ENCODE data around the gene UBR3.
"Not testable (repeated sequence)": the region's sequence is repeated elsewhere in the genome, so short reads cannot be mapped to it uniquely, and the experiment has no call there.

UBR3 gene

DNA sequence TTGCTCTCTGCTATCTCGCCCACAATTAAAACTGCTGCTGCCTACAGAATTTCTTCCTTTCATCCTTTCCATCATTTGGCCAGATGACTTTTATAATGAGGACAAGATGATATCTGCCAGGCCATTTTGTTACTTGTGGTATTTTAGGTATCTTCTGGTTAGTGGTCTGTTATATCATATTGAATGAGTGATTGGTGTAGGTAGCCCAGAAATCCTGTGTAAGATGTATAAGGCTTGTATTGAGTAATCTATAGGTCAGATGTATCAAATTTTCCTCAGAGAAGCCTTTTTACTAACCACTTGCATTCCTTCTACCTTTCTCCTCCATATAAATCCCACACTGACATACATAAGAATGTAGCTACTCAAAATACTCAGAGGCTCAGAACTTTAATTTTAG is 118.3 kb downstream of the UBR3 start:
- in situ Hi-C loops (cut with HindIII; ENCODE audit: low sequenced_read_pairs) = no loop called here

DNA sequence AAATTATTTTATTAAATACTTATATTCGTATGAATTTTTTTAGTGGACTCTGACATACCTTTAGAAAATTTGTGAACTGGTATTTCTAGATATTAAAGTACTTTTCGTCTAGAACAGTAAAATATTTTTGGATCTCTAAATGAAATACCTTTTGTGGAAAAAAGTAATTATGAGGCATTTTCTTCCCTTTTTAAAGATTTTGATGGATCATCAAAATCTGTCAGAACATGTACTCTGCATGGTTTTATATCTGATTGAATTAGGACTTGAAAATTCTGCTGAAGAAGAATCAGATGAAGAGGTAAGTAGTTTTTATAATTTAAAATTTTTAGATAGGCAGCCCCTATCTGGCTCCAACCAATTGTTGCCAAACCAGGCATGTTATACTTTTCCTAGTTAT is 118.8 kb downstream of the UBR3 start:
- in situ Hi-C loops (cut with HindIII; ENCODE audit: low sequenced_read_pairs) = no loop called here

DNA sequence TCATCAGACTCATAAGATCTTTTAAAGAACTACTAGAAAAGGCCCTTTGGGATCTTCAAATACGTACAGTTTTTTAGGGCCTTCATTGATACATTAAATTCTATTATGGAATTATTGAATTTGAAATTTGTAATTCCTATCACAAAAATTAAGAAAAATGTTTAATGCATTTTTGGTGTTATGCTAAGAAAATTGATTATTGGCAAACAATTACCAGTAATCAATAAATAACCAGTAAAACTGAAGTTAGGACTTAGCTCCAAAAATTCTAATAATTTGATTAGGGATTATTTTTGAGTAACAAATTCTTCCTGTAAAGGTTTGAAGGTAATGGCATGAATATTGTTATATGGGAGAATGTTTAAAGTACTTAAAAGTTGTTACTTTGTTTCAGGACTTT is 119.3 kb downstream of the UBR3 start:
- in situ Hi-C loops (cut with HindIII; ENCODE audit: low sequenced_read_pairs) = no loop called here

DNA sequence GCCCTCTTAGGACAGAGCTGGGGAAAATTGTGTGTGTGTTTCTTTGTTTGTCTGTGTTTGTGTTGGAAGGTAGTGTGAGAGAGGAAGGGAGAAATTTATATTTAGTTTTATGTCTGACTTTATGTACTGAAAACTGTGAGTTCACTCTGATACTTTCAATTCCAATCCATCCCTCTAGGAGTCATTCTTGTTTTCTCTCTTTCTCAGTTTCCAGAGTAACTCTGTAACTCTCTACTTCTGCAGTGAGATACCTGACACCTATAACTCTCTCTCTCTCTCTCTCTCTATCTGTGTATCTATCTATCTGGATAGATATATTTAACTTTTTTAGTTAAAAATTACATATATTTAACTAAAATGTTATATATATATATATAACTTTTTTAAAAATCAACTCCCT is 128.7 kb downstream of the UBR3 start:
- in situ Hi-C loops (cut with HindIII; ENCODE audit: low sequenced_read_pairs) = no loop called here

DNA sequence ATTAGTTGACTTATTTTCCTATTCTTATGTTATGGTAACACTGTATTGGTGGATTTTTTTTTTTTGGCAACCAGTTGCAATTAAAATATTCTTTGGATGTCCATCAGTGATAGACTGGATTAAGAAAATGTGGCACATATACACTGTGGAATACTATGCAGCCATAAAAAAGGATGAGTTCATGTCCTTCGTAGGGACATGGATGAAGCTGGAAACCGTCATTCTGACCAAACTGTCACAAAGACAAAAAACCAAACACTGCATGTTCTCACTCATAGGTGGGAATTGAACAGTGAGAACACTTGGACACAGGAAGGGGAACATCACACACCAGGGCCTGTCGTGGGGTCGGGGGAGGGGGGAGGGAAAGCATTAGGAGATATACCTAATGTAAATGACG is 130.0 kb downstream of the UBR3 start:
- in situ Hi-C loops (cut with HindIII; ENCODE audit: low sequenced_read_pairs) = not testable (repeated sequence)

DNA sequence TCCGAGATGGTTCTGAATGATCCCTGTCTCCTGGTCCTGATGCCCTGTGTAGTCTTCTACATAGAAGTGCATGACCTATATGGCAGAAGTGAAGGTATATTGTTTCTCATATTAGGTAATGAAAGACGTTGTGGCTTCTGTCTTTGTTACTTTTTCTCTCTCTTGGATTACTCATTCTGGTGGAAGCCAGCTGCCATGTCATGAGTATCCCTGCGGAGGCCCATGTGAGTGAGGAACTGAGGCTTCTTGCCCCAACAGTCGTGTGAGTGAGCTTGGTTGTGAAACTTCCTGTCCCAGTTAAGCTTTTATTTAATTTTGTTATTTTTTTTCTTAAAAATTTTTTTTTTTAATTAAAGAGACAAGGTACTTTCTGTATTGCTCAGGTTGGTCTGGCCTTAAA is 134.7 kb downstream of the UBR3 start:
- in situ Hi-C loops (cut with HindIII; ENCODE audit: low sequenced_read_pairs) = no loop called here

DNA sequence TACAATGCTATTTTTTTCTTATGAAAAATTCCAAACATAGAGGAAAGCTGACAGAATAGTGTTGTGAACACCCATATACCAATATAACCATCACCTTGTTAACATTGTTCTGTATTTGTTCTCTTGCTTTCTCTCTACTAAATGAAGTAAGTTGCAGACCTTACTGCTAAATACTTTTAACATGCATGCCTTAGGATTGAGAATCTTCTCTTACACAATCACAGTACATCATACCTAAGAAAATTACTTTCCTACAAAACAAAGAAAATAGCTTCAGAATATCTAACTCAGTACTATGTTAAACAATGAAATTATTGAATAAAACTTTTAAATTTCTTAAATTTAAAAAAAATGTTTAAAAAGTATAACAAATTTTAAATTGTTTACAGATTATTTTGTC is 136.5 kb downstream of the UBR3 start:
- in situ Hi-C loops (cut with HindIII; ENCODE audit: low sequenced_read_pairs) = no loop called here

DNA sequence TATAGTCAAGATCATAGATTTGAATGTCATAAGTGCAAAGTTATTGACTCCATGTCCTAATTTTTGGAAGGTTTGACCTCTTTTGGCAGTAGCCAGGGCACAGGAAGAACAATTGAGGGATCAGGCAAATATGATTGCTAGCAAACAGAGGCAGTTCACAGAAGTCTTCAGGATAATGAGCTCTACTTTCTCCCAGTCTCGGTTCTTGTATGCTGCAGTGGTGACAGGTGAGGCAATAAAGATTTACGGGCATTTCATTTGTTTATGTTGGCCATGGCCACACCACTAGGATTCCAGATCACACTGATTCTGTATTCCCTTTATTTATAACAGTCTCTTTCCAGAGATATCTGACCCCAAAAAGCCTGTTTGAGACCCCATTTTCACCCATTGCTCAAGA is 137.5 kb downstream of the UBR3 start:
- in situ Hi-C loops (cut with HindIII; ENCODE audit: low sequenced_read_pairs) = no loop called here

DNA sequence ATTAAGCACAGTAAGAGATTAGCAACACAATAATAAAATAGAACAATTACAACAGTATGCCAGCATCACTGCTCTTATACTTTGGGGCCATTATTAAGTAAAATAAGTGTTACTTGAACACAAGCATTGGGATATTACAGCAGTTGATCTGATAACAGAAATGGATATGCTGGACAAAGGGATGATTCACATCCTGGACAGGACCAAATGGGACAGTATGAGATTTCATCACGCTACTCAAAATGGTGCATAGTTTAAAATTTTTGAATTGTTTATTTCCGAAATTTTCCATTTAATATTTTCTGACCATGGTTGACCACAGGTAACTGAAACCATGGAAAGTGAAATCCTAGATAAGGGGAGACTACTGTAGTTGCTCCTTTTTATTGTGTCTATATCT is 138.2 kb downstream of the UBR3 start:
- in situ Hi-C loops (cut with HindIII; ENCODE audit: low sequenced_read_pairs) = no loop called here

DNA sequence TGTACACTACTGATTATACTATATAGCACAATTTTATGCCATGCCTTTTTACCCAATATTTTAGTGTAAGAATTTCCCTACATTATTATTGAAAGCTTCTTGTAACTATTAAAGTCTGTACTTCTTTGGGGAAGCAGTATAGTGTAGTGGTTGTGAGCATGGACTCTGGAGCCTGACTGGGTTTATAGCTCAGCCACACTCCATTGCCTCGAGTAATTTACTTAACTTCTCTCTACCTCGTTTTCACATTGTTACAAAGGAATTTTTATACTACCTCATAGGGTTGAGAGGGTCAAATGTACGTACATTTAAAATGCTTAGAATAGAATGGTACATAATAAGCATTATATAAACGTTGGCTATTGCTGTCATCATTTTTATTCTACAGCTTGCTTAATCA is 139.2 kb downstream of the UBR3 start:
- in situ Hi-C loops (cut with HindIII; ENCODE audit: low sequenced_read_pairs) = no loop called here

DNA sequence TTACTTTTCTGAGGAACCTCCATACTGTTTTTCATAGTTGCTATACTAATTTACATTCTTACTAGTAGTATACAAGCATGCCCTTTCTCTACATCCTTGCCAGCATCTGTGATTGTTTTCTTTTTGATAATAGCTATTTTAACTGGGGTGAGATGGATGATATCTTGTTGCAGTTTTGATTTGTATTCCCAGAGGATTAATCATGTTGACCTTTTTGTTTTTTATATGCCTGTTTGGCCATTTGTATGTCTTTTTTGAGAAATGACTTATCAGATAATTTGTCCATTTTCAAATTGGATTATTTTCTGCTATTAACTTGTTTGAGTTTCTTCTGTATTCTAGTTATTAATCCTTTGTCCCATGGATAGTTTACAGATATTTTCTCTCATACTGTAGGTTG is 141.5 kb downstream of the UBR3 start:
- in situ Hi-C loops (cut with HindIII; ENCODE audit: low sequenced_read_pairs) = no loop called here

DNA sequence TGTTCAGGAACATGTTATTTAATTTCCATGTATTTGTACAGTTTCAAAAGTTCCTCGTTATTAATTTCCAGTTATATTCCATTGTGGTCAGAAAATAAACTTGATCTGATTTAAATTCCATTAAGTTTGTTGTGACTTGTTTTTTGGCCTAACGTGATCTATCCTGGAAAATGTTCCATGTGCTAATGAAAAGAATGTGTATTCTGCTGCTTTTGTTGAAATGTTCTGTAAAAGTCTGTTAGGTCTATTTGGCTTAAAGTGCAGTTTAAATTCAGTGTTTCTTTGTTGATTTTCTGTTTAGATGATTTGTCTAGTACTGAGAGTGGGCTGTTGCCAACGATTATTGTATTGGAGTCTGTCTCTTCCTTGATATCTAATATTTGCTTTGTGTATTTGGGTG is 148.0 kb downstream of the UBR3 start:
- in situ Hi-C loops (cut with HindIII; ENCODE audit: low sequenced_read_pairs) = no loop called here

DNA sequence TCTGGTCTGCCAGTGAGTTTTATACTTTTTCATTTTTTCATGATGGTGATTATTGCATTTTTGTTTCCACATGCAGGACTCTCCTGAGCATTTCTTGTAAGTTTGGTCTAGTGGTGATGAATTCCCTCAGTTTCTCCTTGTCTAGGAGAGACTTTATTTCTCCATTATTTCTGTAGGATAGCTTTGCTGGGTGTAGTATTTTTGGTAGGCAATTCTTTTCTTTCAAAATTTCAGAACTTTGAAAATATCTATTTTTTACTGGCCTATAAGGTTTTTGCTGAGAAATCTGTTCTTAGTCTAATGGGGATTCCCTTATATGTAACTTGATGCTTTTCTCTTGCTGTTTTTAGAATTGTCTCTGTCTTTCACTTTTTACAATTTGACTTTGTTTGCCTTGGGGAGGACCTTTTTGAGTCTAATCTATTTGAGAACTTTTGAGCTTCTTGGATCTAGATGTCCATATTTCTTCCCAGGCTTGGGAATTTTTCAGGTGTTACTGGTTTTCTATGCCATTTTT is 149.1 kb downstream of the UBR3 start:
- in situ Hi-C loops (cut with HindIII; ENCODE audit: low sequenced_read_pairs) = no loop called here

DNA sequence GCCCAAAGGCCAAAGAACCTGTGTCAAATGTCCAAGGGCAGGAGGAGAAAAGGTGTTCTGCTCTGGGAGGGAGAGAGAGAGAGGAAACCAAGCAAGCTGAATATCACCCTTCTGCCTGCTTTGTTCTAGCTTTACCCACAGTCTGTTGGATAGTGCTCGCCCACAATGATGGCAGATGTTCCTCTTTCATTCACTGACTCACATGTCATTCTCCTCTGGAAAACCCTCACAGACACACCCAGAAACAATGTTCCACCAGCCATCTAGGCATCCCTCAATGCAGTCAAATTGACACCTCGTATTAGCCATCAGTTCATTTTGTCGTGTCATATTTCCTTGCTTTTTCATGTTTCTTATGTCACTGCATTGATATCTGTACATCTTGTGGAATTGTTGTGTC is 150.3 kb downstream of the UBR3 start:
- in situ Hi-C loops (cut with HindIII; ENCODE audit: low sequenced_read_pairs) = no loop called here

DNA sequence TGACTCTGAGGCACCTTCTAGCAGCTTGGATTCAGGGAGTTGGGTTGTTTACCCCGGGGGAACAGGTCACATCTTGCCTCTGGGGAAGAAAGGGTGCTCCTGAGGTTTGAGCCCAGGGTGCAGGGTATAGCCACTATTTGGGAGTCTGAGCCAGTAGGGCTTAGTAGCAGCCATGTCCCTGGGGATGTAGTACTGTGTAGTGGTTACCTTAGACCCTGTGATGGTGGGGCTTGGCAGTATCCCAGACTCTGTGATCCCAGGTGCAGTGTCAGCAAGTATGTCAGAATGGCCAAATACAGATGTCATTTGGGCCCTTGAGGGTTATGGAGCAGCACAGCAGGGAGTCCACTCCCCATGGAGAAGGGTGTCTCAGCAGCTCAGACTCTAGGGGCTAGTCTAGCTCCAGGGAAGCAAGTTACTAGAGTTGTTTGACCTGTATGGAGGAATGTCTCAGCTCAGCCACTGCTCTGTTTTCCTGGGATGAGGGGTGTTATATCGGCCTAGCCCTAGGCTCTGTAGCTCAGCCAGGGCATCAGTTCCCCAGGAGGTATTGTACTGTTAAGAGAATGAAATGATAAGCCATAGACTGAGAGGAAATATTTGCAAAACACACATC is 151.3 kb downstream of the UBR3 start:
- in situ Hi-C loops (cut with HindIII; ENCODE audit: low sequenced_read_pairs) = no loop called here

DNA sequence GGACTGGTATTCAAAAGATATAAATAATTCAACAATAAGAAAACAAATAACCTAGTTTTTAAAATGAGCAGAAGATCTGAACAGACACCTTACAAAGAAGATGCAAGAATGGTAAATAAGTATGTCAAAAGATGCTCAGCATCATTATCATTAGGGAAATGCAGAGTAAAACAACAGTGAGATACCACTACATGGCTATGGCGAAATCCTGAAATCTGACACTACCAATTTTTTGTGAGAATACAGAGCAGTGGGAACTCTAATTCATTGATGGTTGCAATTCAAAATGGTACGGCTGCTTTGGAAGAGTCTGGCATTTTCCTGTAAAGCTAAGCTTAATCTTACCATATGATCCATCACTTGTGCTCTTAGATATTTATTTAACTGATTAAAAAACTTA is 151.8 kb downstream of the UBR3 start:
- in situ Hi-C loops (cut with HindIII; ENCODE audit: low sequenced_read_pairs) = no loop called here

DNA sequence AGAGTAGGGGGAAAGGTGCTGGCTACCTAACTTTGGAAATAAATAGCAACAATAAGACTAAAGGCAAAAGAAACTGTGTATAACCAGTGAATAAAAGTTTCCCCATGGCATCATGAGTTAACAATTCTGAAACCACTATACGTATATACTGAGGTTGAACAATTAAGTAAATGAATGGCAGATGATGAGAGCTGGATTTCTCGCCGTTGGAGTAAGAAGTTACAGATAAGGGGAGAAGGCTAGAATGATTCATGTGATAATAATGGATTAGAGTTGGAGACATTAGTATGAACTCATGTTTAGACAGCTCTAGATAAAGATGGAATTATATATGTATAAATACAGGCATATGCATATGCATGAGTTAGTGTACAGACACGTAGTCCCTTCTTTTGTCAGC is 152.7 kb downstream of the UBR3 start:
- in situ Hi-C loops (cut with HindIII; ENCODE audit: low sequenced_read_pairs) = no loop called here

DNA sequence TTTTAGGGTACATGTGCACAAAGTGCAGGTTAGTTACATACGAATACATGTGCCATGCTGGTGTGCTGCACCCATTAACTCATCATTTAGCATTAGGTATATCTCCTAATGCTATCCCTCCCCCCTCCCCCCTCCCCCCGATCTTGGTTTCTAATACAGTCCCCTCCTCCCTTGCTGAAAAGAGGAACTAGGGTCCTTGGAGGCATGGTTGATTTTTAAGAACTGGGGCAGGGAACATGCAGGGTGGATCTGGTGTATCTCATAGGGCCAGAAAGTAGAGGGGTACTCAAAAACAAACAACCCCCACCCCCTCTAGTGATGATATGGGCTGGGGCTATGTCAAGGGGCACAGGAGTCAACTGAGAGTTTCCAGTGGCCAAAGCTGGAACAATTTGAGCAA is 153.4 kb downstream of the UBR3 start:
- in situ Hi-C loops (cut with HindIII; ENCODE audit: low sequenced_read_pairs) = no loop called here

DNA sequence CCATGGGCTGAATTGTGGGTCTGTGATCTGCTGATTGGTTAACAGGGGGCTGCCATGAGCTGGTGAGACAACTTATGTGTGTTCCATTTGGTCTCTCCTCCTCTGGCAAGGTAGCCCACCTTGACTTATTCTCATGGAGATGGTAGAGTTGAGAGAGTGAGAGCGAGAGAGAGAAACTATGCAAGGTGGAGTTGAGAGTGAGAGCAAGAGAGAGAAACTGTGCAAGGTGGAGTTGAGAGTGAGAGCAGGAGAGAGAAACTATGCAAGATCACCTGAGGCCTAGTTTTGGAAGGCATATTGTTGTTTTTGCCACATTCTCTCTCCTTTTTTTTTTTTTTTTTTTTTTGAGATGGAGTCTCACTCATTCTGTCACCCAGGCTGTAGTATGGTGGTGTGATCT is 155.7 kb downstream of the UBR3 start:
- in situ Hi-C loops (cut with HindIII; ENCODE audit: low sequenced_read_pairs) = no loop called here

DNA sequence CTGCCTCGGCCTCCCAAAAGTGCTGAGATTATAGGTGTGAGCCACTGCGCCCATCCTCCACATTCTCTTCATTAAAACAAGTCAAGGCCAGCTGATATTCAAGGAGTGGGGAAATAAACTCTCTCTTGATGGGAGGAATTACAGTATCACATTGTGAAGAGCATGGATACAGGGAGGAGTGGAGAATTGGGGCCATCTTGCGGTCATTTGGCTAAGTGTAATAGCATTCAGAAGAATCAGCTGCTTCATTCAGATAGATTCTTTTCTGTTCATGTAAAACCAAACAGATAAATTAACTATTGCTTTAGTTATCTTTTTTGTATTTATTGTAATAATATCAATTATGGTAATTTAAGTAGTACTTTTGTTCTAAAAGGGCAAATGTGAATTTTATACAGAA is 156.3 kb downstream of the UBR3 start:
- in situ Hi-C loops (cut with HindIII; ENCODE audit: low sequenced_read_pairs) = no loop called here

DNA sequence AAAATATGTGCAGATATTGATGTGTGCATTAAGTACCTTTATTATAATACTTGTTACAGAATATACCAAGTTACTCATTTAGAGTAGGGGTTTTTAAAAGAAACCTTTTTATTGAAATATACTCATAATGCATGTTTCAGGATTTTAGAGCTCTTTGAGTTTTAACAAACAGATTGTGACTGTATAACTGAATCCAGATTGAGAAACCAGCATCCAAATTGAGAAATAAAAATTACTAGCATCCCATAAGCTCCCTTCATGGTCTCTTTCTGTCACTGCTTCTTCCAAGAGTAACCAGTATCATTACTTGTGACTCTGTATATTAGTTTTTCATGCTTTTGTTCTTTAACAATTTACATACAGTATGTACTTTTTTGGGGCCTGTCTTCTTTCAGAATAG is 156.9 kb downstream of the UBR3 start:
- in situ Hi-C loops (cut with HindIII; ENCODE audit: low sequenced_read_pairs) = no loop called here

DNA sequence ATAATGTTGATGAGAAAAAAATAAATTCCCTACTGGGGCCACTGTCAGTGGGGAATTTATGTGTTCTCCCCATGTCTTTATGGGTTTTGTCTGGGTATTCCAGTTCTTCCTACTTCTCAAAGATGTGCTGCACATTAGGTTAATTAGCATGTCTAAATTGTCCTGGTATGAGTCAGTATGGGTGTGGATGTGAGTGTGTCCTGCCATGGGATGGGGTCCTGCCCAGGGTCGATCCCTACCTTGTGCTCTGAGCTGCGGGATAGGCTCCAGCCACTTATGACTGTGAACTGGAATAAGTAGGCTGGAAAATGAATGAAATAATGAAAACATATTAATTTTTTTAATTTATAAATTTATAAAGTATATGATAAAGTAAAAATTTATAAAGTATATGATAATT is 167.5 kb downstream of the UBR3 start:
- in situ Hi-C loops (cut with HindIII; ENCODE audit: low sequenced_read_pairs) = no loop called here

DNA sequence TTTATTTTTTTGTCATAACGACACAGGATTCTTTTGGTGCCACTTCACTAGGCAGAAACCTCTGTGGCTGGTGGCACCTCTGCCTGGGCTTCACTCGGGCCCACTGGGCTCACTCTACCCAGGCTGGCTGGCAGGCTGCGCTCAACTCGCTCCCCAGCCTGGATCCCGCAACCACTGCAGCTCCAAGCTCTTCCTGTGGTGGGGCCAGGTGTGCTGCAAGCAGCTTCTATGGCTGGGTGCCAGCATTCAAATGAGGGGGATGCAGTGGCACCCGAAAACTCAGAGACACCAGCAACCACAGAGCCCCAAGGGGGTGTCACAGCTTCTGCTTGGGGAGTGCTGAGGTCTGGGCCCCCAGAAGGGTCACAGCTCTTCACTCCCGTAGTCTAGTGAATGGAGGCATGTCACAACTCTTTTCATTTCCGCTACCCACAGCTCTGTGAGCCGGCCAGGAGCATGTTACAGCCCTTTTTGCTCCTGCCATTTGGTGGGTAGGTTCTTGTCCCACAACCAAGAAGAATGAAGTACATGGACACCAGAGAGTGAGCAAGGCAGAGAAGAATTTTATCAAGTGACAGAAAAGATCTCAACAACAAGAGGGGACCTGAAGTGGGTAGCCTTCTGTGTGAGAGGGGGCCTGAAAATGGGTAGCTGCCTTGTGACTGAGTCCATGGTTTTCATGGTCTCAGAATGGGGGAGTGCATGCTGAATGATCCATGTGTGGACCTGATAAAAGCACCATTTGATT is 170.1 kb downstream of the UBR3 start:
- in situ Hi-C loops (cut with HindIII; ENCODE audit: low sequenced_read_pairs) = no loop called here

All from DLD1 (cell line).